Colonic mucosa (tissue), 4 donors: ENCODE results near the gene PLXNA1. TPM values are rescaled to one million over a fixed set of nuclear protein-coding genes. Genes with fewer than 3 reads are reported as not detected.

Experiments
- DNase-seq: peaks from one replicate; pipeline ENCODE4 v3.0.0-alpha.2; 2020
- H3K27ac ChIP-seq: fragments of 200-600 bp; one replicate; pipeline ENCODE4 v1.8.0; 2021
- H3K27me3 ChIP-seq: fragments of 200-600 bp; one replicate; pipeline ENCODE4 v1.8.0; 2021
- H3K36me3 ChIP-seq: fragments of 200-600 bp; one replicate; pipeline ENCODE4 v1.8.0; 2021
- H3K4me1 ChIP-seq: fragments of 200-600 bp; one replicate; pipeline ENCODE4 v1.8.0; 2021; ENCODE audit warnings: mild to moderate bottlenecking
- H3K4me3 ChIP-seq: fragments of 200-600 bp; one replicate; pipeline ENCODE4 v1.8.0; 2021
- H3K9ac ChIP-seq, 2 donors: one replicate each; pipeline ENCODE4 v1.7.0; 2013; ENCODE audit warnings: control low read depth in 2 of 2, low read depth in 2 of 2, low read length in 2 of 2
- H3K9me3 ChIP-seq: fragments of 200-600 bp; one replicate; pipeline ENCODE4 v1.8.0; 2021
- CTCF ChIP-seq: fragments of 200-600 bp; IDR thresholded peaks from one replicate; pipeline ENCODE4 v1.8.0; 2022; ENCODE audit warnings: antibody characterized with exemption, mild to moderate bottlenecking
- intact Hi-C: fragments of 100-400 bp; cut with DNase I; formaldehyde crosslinking; loops from one replicate; pipeline ENCODE4 v1.14.1; 2022
- total RNA-seq, 2 donors: library from RNA; stranded (reverse); fragmentation: NEBNext Ultra II Directional in 1 of 2; extraction: Animal tissue kit (Norgen Biotek cat#: 25700) in 1 of 2; gene quantifications; one replicate each; pipeline ENCODE4 v1.2.1, GENCODE V29; 2021
- donor health status: healthy.
- donor health status: DM: no; HTN: no; CAD: no.
- donor health status: DM: no; HTN: no; CAD: no.

Gene PLXNA1
- total RNA-seq, 2 donors from 2014 or later, result 16.0 to 19.3 TPM

- DNase-seq, result no peak
- intact Hi-C loops, result no loop called here
- Histone ChIP-seq H3K27me3 (no peaks in the 10 kb centered on the region), H3K9ac (no peak overlapping the region), H3K36me3 (no peaks in the 10 kb centered on the region), H3K4me3 (no peak overlapping the region), H3K4me1 (peaks cover 4% of the 10 kb centered on the region), H3K27ac (no peak overlapping the region), H3K9me3 (no peaks in the 10 kb centered on the region)
- no peak for TF ChIP-seq CTCF
Measured at GRCh38 chr3:126937533-126937932, 45.4 kb upstream of the PLXNA1 start.

GRCh38 chr3:126937973-126938372, 44.9 kb upstream of the PLXNA1 start:
- H3K36me3 ChIP-seq, result no peaks in the 10 kb centered on the region
- H3K9me3 ChIP-seq, result no peaks in the 10 kb centered on the region
- H3K4me1 ChIP-seq, result peaks cover 4% of the 10 kb centered on the region
- intact Hi-C loops, result no loop called here
- DNase-seq, result no peak
- H3K27ac ChIP-seq, result no peak overlapping the region
- no peaks in the 10 kb centered on the region for H3K27me3 ChIP-seq
- TF ChIP-seq CTCF, result no peak
- H3K4me3 ChIP-seq, result no peak overlapping the region
- no peak overlapping the region for H3K9ac ChIP-seq

- Histone ChIP-seq H3K4me1 (peaks cover 4% of the 10 kb centered on the region), H3K4me3 (no peak overlapping the region), H3K27me3 (no peaks in the 10 kb centered on the region), H3K9me3 (no peaks in the 10 kb centered on the region), H3K9ac (no peak overlapping the region), H3K27ac (no peak overlapping the region), H3K36me3 (no peaks in the 10 kb centered on the region)
- DNase-seq, result peak; percentile 71
- TF ChIP-seq CTCF, result no peak
- intact Hi-C loops, result no loop called here
Measured at GRCh38 chr3:126938520-126939337, 44.2 kb upstream of the PLXNA1 start.

- no peak overlapping the region for H3K9ac ChIP-seq
- no peak for DNase-seq
- no peaks in the 10 kb centered on the region for H3K27me3 ChIP-seq
- H3K4me3 ChIP-seq, result no peak overlapping the region
- no peak overlapping the region for H3K27ac ChIP-seq
- H3K36me3 ChIP-seq, result no peaks in the 10 kb centered on the region
- H3K4me1 ChIP-seq, result peaks cover 4% of the 10 kb centered on the region
- no peaks in the 10 kb centered on the region for H3K9me3 ChIP-seq
- TF ChIP-seq CTCF, result no peak
- intact Hi-C loops, result no loop called here
Measured at GRCh38 chr3:126939338-126939718, 43.6 kb upstream of the PLXNA1 start.

- intact Hi-C loops, result no loop called here
- TF ChIP-seq CTCF, result no peak
- H3K27me3 ChIP-seq, result no peaks in the 10 kb centered on the region
Measured at GRCh38 chr3:126939733-126940132, 43.2 kb upstream of the PLXNA1 start.

More at GRCh38 chr3:126939733-126940132, 43.2 kb upstream of the PLXNA1 start:
- Histone ChIP-seq H3K4me1 (peaks cover 4% of the 10 kb centered on the region), H3K4me3 (no peak overlapping the region), H3K36me3 (no peaks in the 10 kb centered on the region), H3K9ac (no peak overlapping the region), H3K9me3 (no peaks in the 10 kb centered on the region), H3K27ac (no peak overlapping the region)
- no peak for DNase-seq
